Gastrocnemius medialis (tissue), 4 donors: ENCODE data around the gene XIRP1. TPM values are rescaled to one million over a fixed set of nuclear protein-coding genes. Genes with fewer than 3 reads are reported as not detected.

Source experiments
- ATAC-seq, 2 donors: fragments of 150-250 bp; one replicate each; pipeline ENCODE4 v1.9.1; 2016
- DNase-seq, 2 donors: peaks; one replicate each; pipeline ENCODE4 v3.0.0-alpha.2; 2019
- H3K27ac ChIP-seq, 4 donors: fragments of 200-600 bp; sonication (generic); 1 replicate in 1 of 4; 2 replicates in 3 of 4; pipeline ENCODE4 v1.5.1; 2016 to 2018; ENCODE audit warnings: mild to moderate bottlenecking in 2 of 4, moderate library complexity in 1 of 4
- H3K27me3 ChIP-seq, 3 donors: fragments of 200-600 bp; sonication (generic) in 2 of 3; 1 replicate in 1 of 3; 2 replicates in 2 of 3; pipeline versions ENCODE4 v1.5.1 to v1.6.0; 2016 to 2019; ENCODE audit warnings: mild to moderate bottlenecking in 1 of 3, moderate library complexity in 1 of 3
- H3K36me3 ChIP-seq, 2 donors: fragments of 200-600 bp; sonication (generic) in 1 of 2; one replicate each; pipeline ENCODE4 v1.5.1; 2017 to 2018
- H3K4me1 ChIP-seq, 2 donors: fragments of 200-600 bp; sonication (generic) in 1 of 2; one replicate each; pipeline ENCODE4 v1.5.1; 2016 to 2017; ENCODE audit warnings: mild to moderate bottlenecking in 2 of 2
- H3K4me3 ChIP-seq, 4 donors: fragments of 200-600 bp; sonication (generic) in 3 of 4; 1 replicate in 1 of 4; 2 replicates in 3 of 4; pipeline ENCODE4 v1.5.1; 2016 to 2019; ENCODE audit warnings: mild to moderate bottlenecking in 2 of 4
- H3K9me3 ChIP-seq, 3 donors: fragments of 200-600 bp; sonication (generic) in 2 of 3; 1 replicate in 1 of 3; 2 replicates in 2 of 3; pipeline ENCODE4 v1.5.1; 2016 to 2019
- POLR2A ChIP-seq, 2 donors: fragments of 450-650 bp; IDR thresholded peaks; one replicate each; pipeline ENCODE4 v1.6.1; 2017; ENCODE audit warnings: antibody characterized with exemption in 2 of 2, mild to moderate bottlenecking in 2 of 2, moderate library complexity in 2 of 2
- in situ Hi-C, 4 donors: fragments of 200-750 bp; cut with MboI; loops; one replicate each; pipeline versions ENCODE4 v1.15.0 to v1.8.0; 2017; ENCODE audit warnings: low sequenced_read_pairs in 4 of 4
- intact Hi-C: fragments of 100-400 bp; cut with DNase I; formaldehyde crosslinking; loops from one replicate; pipeline ENCODE4 v1.15.1; 2023; ENCODE audit warnings: low total_unique reads
- total RNA-seq, 4 donors: library from RNA; depleted of rRNA; stranded (reverse); fragments of >200 nt; gene quantifications; one replicate each; pipeline versions ENCODE4 v1.1.0 to v1.2.3, GENCODE V29; 2016
- TF ChIP-seq, protein P1 (sequence below), 5 experiments: fragments of 450-650 bp in 3 of 5; fragments of 200-600 bp in 2 of 5; sonication (generic) in 2 of 5; IDR thresholded peaks in 4 of 5; conservative IDR thresholded peaks in 1 of 5; 1 replicate in 4 of 5; 2 replicates in 1 of 5; pipeline ENCODE4 v1.5.1; 2016 to 2019; ENCODE audit warnings: antibody characterized with exemption in 5 of 5, mild to moderate bottlenecking in 3 of 5, moderate library complexity in 3 of 5

The XIRP1 gene
- total RNA-seq, 4 donors from 2014 or later: 52.4 to 329 (median 128) TPM

DNA sequence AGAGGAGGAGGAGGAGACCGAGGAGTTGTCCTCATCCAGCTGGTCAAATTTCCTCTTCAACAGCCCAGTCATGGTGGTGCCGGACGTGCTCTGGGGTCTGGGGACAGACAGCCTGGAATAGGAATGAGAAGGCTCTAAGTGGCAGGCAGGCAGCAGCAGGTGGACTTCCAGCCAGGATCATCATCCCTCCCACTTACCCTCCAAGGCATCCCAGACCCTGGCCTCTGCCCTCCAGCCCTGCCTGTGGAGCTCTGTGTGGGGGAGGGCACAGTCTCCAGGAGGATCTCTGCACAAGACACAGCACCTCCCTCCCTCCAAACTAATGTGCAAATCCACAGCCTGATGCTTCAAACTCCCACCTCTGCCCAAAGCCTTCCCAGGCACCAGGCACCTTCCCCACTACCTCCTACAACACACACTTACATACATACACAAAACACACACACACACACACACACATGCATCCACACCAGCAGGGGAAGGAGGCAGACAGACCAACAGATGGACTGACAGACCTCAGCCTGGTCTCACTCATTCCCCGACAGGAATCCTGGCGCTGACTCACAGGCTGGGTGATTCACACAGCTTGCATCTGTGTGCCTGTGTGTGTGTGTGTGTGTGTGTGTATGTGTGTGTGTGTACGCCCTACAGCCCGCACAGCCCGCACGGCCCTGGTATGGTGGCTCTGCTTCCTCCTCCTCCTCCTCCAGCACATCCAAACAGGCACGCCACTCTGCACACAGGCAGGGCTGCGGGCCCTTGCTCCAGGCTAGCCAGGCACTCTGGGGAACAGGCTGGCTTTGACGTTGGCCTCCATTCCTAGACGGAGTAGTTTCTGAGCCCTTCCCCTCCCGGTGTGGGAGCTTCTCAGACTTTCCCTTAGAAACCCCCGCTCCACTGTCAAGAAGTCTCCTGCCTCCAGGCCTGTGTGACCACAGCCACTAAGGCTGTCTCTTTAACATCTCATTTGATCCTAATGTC, 45.5 kb downstream of the XIRP1 start:
- peak overlapping the region; percentile 94 to 100 (median 98) for H3K27ac ChIP-seq
- peaks cover 77 to 84% of the 10 kb centered on the region in 2 donors for H3K4me1 ChIP-seq
- no peaks in the 10 kb centered on the region for H3K9me3 ChIP-seq
- no peaks in the 10 kb centered on the region for H3K27me3 ChIP-seq
- intact Hi-C loops: no loop called here
- TF ChIP-seq, protein P1, sequence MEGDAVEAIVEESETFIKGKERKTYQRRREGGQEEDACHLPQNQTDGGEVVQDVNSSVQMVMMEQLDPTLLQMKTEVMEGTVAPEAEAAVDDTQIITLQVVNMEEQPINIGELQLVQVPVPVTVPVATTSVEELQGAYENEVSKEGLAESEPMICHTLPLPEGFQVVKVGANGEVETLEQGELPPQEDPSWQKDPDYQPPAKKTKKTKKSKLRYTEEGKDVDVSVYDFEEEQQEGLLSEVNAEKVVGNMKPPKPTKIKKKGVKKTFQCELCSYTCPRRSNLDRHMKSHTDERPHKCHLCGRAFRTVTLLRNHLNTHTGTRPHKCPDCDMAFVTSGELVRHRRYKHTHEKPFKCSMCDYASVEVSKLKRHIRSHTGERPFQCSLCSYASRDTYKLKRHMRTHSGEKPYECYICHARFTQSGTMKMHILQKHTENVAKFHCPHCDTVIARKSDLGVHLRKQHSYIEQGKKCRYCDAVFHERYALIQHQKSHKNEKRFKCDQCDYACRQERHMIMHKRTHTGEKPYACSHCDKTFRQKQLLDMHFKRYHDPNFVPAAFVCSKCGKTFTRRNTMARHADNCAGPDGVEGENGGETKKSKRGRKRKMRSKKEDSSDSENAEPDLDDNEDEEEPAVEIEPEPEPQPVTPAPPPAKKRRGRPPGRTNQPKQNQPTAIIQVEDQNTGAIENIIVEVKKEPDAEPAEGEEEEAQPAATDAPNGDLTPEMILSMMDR (IDR thresholded peaks at IDR 0.05 in 4 of 5, conservative IDR thresholded peaks at IDR 0.05 in 1 of 5): no peak
- TF ChIP-seq POLR2A (IDR thresholded peaks at IDR 0.05): peak; percentile 23 to 35
- ATAC-seq: peak; percentile 49 to 56
- H3K4me3 ChIP-seq: peak overlapping the region; percentile 25 to 93 (median 57)
- peaks cover 0 to 46% of the 10 kb centered on the region in 2 donors for H3K36me3 ChIP-seq
- peak; percentile 75 to 89 for DNase-seq
- in situ Hi-C loops: no loop called here

- peaks cover 77 to 84% of the 10 kb centered on the region in 2 donors for H3K4me1 ChIP-seq
- in situ Hi-C loops (no loop called here), intact Hi-C loops (no loop called here)
- ATAC-seq (no peak), DNase-seq (no peak)
- H3K27me3 ChIP-seq: no peaks in the 10 kb centered on the region
- H3K27ac ChIP-seq: peak overlapping the region; percentile 94 to 100 (median 98)
- no peak overlapping the region for H3K4me3 ChIP-seq
- TF ChIP-seq, protein P1 (IDR thresholded peaks at IDR 0.05 in 4 of 5, conservative IDR thresholded peaks at IDR 0.05 in 1 of 5): peak in 1 of 5 experiments; percentile 27
- no peak for TF ChIP-seq POLR2A (IDR thresholded peaks at IDR 0.05)
- peaks cover 0 to 47% of the 10 kb centered on the region in 2 donors for H3K36me3 ChIP-seq
- H3K9me3 ChIP-seq: no peaks in the 10 kb centered on the region
These were observed 46.3 kb downstream of the XIRP1 start for GRCh38 chr3:39146083-39146501.

DNA sequence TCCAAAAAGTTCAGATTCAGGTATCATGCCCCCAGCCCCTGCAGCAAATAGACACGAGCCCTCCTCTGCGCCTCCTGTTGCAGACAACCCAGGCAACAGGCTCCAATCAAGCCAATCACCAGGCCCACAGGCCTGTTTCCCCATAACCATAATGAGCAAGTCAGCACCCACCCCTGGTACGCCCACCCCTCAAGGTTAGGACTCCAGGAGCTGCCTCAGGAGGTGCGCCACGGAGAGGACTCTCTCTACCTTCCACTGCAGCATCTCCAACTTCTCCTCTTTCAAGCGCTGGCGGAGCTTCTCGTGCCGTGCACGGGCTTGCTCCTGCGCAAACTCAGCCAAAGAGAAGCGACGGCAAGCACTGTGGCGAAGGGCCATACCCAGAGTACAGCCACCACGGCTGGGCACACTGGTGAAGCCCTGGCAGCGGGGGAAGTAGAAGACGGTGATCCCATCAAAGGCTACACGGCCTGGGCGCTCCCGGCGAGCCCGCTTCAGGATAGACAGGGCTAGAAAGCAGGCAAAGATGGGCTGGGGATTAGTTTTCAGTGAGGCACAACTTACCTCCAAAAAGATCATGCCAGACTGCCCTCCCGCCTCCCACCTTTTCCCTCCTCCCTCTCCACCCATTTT, 47.5 kb downstream of the XIRP1 start:
- in situ Hi-C loops: no loop called here
- peaks cover 67 to 83% of the 10 kb centered on the region in 2 donors for H3K4me1 ChIP-seq
- DNase-seq: no peak

GRCh38 chr3:39144095-39144747, 48.2 kb downstream of the XIRP1 start:
- in situ Hi-C loops: no loop called here
- H3K9me3 ChIP-seq: no peaks in the 10 kb centered on the region
- H3K36me3 ChIP-seq: peaks cover 0 to 47% of the 10 kb centered on the region in 2 donors
- no peaks in the 10 kb centered on the region for H3K27me3 ChIP-seq
- DNase-seq: no peak
- peak overlapping the region; percentile 58 to 100 (median 89) for H3K27ac ChIP-seq
- TF ChIP-seq POLR2A (IDR thresholded peaks at IDR 0.05): no peak
- TF ChIP-seq, protein P1 (IDR thresholded peaks at IDR 0.05 in 4 of 5, conservative IDR thresholded peaks at IDR 0.05 in 1 of 5): no peak
- intact Hi-C loops: no loop called here
- ATAC-seq: no peak
- no peak overlapping the region for H3K4me3 ChIP-seq
- peaks cover 61 to 76% of the 10 kb centered on the region in 2 donors for H3K4me1 ChIP-seq

More for the DNA sequence above, 47.5 kb downstream of the XIRP1 start:
- no peak for TF ChIP-seq POLR2A (IDR thresholded peaks at IDR 0.05)
- TF ChIP-seq, protein P1 (IDR thresholded peaks at IDR 0.05 in 4 of 5, conservative IDR thresholded peaks at IDR 0.05 in 1 of 5): no peak
- intact Hi-C loops: no loop called here
- H3K27ac ChIP-seq: peak overlapping the region in 3 of 4 donors; percentile 79 to 100 (median 99)
- H3K4me3 ChIP-seq: no peak overlapping the region
- no peaks in the 10 kb centered on the region for H3K27me3 ChIP-seq
- no peak for ATAC-seq
- H3K36me3 ChIP-seq: peaks cover 0 to 47% of the 10 kb centered on the region in 2 donors
- no peaks in the 10 kb centered on the region for H3K9me3 ChIP-seq
